Activated CD4-positive, alpha-beta T cell treated with anti-CD3 and anti-CD28 coated beads, Interleukin-2, amount 10 ng/mL, durations not matched to agents 7 days and 5 days (primary cell): ENCODE measurements around the gene NOX3. TPM values are rescaled to one million over a fixed set of nuclear protein-coding genes. Genes with fewer than 3 reads are reported as not detected.

ENCODE experiments used
- CTCF ChIA-PET: fragments of 350-600 bp; sonication (Branson Sonifier 250); formaldehyde crosslinking; loops from one replicate; lab custom pipeline; 2021; ENCODE audit warnings: antibody characterized with exemption; lab: Charles Lee
- POLR2A ChIA-PET: fragments of 350-600 bp; sonication (Branson Sonifier 250); formaldehyde crosslinking; loops from one replicate; lab custom pipeline; 2021; ENCODE audit warnings: antibody characterized with exemption; lab: Charles Lee
- DNase-seq: peaks from one replicate; pipeline ENCODE4 v3.0.0-alpha.2; 2020
- H3K27ac Mint-ChIP-seq: one replicate; pipeline ENCODE4 v1.8.0; 2021; ENCODE audit warnings: mild to moderate bottlenecking, moderate library complexity, mixed read lengths
- H3K27me3 Mint-ChIP-seq: one replicate; pipeline ENCODE4 v1.8.0; 2021; ENCODE audit warnings: mixed read lengths
- H3K36me3 Mint-ChIP-seq: one replicate; pipeline ENCODE4 v1.8.0; 2021; ENCODE audit warnings: low read depth, mixed read lengths
- H3K4me1 Mint-ChIP-seq: one replicate; pipeline ENCODE4 v1.8.0; 2021; ENCODE audit warnings: mixed read lengths
- H3K4me3 Mint-ChIP-seq: one replicate; pipeline ENCODE4 v1.8.0; 2021; ENCODE audit warnings: mild to moderate bottlenecking, moderate library complexity, mixed read lengths
- H3K9me3 Mint-ChIP-seq: one replicate; pipeline ENCODE4 v1.8.0; 2021; ENCODE audit warnings: mixed read lengths
- total RNA-seq, 2 experiments: library from RNA; stranded (reverse); gene quantifications; one replicate each; pipeline ENCODE4 v1.2.3, GENCODE V29; 2021

NOX3 gene
- total RNA-seq, 2 experiments from 2014 or later = not detected

DNA sequence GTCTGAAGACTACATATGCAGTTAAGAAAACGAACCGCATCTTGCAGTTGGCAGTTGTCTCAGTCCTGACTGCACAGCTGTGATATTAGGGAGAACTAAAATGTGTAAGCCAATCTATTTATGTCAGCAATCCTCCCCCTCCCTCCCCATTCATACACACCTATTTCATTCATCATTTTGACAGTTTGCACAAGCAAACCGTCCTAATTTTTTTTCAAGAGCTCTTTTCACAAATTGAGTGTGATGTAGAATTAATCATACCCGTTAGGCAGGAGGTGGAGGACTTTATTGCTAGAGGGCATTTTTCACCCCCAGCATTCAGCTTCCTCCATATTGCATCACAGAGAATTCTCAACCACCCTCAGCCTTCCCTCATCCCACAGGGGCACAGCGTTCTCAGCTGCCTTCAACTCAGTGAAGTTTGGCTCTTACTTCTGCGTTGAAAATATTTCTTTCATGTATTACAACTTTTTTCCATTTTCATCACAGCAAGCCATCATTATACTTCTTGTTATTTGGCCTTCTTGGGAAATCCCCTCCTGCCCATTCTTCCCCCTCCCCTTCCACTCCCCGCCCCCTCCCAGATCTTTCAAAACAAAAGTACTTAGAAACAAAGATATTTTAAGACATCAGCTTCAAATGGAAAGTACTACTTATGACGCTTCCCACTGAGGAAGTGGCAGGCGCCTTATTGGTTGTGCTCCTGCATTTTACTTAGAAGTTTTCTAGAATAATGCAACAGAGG, 37.5 kb downstream of the NOX3 start:
- ChIA-PET POLR2A (no interaction called here), CTCF (interaction anchor here (0.6 to 1.4 kb wide), 4 partner anchors 21 to 425 kb away, joined by 3 to 6 read pairs (median 4); no protein-coding TSS in a partner anchor)
- Mint-ChIP-seq H3K4me3 (peak overlapping the region; percentile 71), H3K4me1 (peaks cover 32% of the 10 kb centered on the region), H3K36me3 (no peaks in the 10 kb centered on the region), H3K27ac (peak overlapping the region; percentile 95), H3K9me3 (no peaks in the 10 kb centered on the region), H3K27me3 (no peaks in the 10 kb centered on the region)
- DNase-seq = peak; percentile 65

- Mint-ChIP-seq H3K36me3 (no peaks in the 10 kb centered on the region), H3K27me3 (no peaks in the 10 kb centered on the region), H3K27ac (peak overlapping the region; percentile 95), H3K9me3 (no peaks in the 10 kb centered on the region), H3K4me3 (peak overlapping the region; percentile 71), H3K4me1 (peaks cover 32% of the 10 kb centered on the region)
- POLR2A ChIA-PET = no interaction called here
- DNase-seq = no peak
- CTCF ChIA-PET = no interaction called here
These were observed 38.2 kb downstream of the NOX3 start for GRCh38 chr6:155417454-155417853.

DNA sequence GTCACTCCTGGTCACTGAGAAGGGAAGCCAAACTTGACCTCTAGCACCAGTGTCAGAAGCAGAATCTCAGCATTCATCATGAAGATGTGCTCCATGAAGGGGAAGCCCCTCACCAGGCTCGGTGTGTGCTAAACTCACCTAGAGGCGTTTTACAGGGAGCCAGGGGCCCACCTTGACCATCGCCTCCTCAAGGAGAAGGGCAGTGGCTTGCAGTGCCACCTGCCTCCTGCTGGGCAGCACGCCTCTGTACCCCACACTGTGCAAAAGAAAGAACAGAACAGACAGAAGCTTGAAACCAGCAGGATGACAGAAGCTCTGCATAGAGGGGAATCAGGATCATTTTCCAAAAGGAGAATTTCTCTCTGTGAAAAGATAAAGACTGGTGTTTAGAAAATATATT, 39.7 kb downstream of the NOX3 start:
- H3K36me3 Mint-ChIP-seq = no peaks in the 10 kb centered on the region
- H3K4me1 Mint-ChIP-seq = peaks cover 32% of the 10 kb centered on the region
- H3K27ac Mint-ChIP-seq = no peak overlapping the region
- no peaks in the 10 kb centered on the region for H3K27me3 Mint-ChIP-seq
- POLR2A ChIA-PET = interaction anchor here (0.6 kb wide), 1 partner anchor 100 kb away, joined by 3 read pairs; no protein-coding TSS in a partner anchor
- no peak for DNase-seq
- no peak overlapping the region for H3K4me3 Mint-ChIP-seq
- CTCF ChIA-PET = no interaction called here
- no peaks in the 10 kb centered on the region for H3K9me3 Mint-ChIP-seq

- Mint-ChIP-seq H3K27me3 (no peaks in the 10 kb centered on the region), H3K36me3 (no peaks in the 10 kb centered on the region), H3K4me3 (no peak overlapping the region), H3K27ac (no peak overlapping the region), H3K4me1 (peaks cover 22% of the 10 kb centered on the region), H3K9me3 (no peaks in the 10 kb centered on the region)
- ChIA-PET POLR2A (no interaction called here), CTCF (interaction anchor here (1.2 kb wide), 1 partner anchor 11 kb away, joined by 3 read pairs; no protein-coding TSS in a partner anchor)
- no peak for DNase-seq
These were observed 41.6 kb downstream of the NOX3 start for GRCh38 chr6:155414049-155414448.

- ChIA-PET CTCF (interaction anchor here (1.2 to 1.4 kb wide), 2 partner anchors 11 to 12 kb away, joined by 3 read pairs; no protein-coding TSS in a partner anchor), POLR2A (no interaction called here)
- H3K27me3 Mint-ChIP-seq = no peaks in the 10 kb centered on the region
- H3K27ac Mint-ChIP-seq = no peak overlapping the region
- H3K4me3 Mint-ChIP-seq = no peak overlapping the region
- H3K4me1 Mint-ChIP-seq = peaks cover 5% of the 10 kb centered on the region
- H3K9me3 Mint-ChIP-seq = no peaks in the 10 kb centered on the region
- no peaks in the 10 kb centered on the region for H3K36me3 Mint-ChIP-seq
- DNase-seq = no peak
These were observed 43.3 kb downstream of the NOX3 start for GRCh38 chr6:155412335-155412734.

GRCh38 chr6:155411154-155412052, 44.2 kb downstream of the NOX3 start:
- Mint-ChIP-seq H3K9me3 (no peaks in the 10 kb centered on the region), H3K4me1 (no peaks in the 10 kb centered on the region), H3K27ac (no peak overlapping the region), H3K36me3 (no peaks in the 10 kb centered on the region), H3K4me3 (no peak overlapping the region), H3K27me3 (no peaks in the 10 kb centered on the region)
- CTCF ChIA-PET = interaction anchor here (0.5 to 1.4 kb wide), 4 partner anchors 11 to 110 kb away, joined by 3 read pairs; no protein-coding TSS in a partner anchor
- POLR2A ChIA-PET = no interaction called here
- no peak for DNase-seq

DNA sequence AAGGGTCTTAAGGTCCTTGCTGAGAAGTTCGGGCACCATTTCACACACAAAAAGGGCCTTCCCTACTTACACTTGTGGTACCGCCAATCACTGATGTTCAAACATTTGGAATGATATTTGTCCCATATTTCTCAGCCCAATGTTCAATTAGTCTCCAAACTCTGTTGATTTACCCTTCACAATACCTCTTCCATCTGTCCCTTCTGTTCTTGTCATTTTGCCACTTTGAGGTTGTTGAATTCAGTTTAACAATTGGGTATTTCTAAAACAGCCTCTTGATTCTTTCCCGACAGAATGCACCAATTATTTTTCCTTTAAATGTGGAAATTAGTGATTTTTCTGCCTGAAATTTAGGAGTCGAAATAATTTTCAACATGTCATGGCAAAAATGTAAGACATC, 46.2 kb downstream of the NOX3 start:
- no peaks in the 10 kb centered on the region for H3K9me3 Mint-ChIP-seq
- H3K4me1 Mint-ChIP-seq = no peaks in the 10 kb centered on the region
- H3K4me3 Mint-ChIP-seq = no peak overlapping the region
- no peaks in the 10 kb centered on the region for H3K27me3 Mint-ChIP-seq
- no peaks in the 10 kb centered on the region for H3K36me3 Mint-ChIP-seq
- no peak for DNase-seq
- CTCF ChIA-PET = no interaction called here
- POLR2A ChIA-PET = no interaction called here
- no peak overlapping the region for H3K27ac Mint-ChIP-seq

DNA sequence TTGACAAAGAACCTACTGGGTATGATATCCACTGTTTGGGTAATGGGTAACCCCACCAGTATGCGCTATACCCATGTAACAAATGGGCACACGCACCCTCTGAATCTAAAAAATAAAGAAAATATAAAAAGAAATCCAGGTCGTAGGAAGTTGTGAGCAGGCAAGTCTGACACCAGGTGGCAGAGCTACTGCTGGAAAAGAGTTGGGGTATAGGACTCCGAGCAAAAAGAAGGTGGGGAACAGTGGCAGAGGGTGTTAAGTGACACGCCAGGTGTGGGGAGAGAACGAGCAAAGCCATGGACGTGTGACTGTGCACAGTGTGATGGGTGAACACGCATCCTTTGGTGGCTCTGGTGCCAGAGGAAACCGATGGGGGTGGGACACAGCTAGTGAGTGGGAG, 46.7 kb downstream of the NOX3 start:
- Mint-ChIP-seq H3K36me3 (no peaks in the 10 kb centered on the region), H3K4me3 (no peak overlapping the region), H3K27ac (no peak overlapping the region), H3K4me1 (no peaks in the 10 kb centered on the region), H3K27me3 (no peaks in the 10 kb centered on the region), H3K9me3 (no peaks in the 10 kb centered on the region)
- POLR2A ChIA-PET = no interaction called here
- CTCF ChIA-PET = interaction anchor here (0.7 to 1.0 kb wide), 2 partner anchors 55 to 1291 kb away, joined by 3 to 4 read pairs; no protein-coding TSS in a partner anchor
- no peak for DNase-seq

DNA sequence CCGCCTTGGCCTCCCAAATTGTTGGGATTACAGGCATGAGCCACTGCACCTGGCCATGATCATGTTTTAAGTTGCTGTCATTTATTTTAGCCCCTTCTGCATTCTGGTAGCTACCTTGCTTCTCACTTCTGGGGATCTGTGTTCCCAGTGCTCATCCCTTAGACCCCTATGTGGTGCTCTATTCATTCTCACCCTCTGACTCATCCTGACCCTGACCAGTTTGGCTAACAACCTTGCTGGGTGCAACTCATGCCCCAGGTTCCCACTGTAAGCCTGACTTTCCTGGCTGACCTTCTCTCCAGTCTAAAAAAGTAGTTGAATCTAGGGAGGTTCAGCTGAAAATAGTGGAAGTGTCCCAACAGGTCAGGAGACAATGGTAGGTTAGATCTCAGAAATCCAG, 47.4 kb downstream of the NOX3 start:
- ChIA-PET CTCF (interaction anchor here (0.7 to 1.0 kb wide), 2 partner anchors 55 to 1292 kb away, joined by 3 to 4 read pairs; no protein-coding TSS in a partner anchor), POLR2A (no interaction called here)
- no peak for DNase-seq
- Mint-ChIP-seq H3K4me3 (no peak overlapping the region), H3K27ac (no peak overlapping the region), H3K36me3 (no peaks in the 10 kb centered on the region), H3K27me3 (no peaks in the 10 kb centered on the region), H3K9me3 (no peaks in the 10 kb centered on the region), H3K4me1 (no peaks in the 10 kb centered on the region)

DNA sequence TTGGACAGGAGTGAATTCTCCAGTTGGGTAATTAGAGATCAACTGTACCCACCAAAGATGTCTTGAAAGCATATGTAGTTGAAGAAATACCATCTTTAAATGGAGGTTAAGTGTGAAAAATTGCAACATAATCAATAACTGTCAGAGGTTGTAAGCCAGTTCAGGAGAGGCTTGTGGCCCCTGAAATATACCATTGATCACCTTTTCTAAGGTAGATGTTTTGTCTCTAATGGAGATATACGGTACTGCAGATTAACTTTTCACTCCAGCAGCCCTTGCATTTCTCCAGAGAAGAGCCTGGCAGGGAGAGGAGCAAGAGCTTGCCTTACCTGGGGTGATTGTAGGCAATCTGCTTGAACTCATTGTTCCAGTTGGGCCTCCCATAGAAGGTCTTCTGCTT, 48.8 kb downstream of the NOX3 start:
- CTCF ChIA-PET = no interaction called here

GRCh38 chr6:155404937-155405336, 50.7 kb downstream of the NOX3 start:
- H3K27ac Mint-ChIP-seq = no peak overlapping the region
- no peaks in the 10 kb centered on the region for H3K27me3 Mint-ChIP-seq
- no peak overlapping the region for H3K4me3 Mint-ChIP-seq
- ChIA-PET POLR2A (no interaction called here), CTCF (interaction anchor here (1.1 kb wide), 1 partner anchor 66 kb away, joined by 3 read pairs; no protein-coding TSS in a partner anchor)
- no peak for DNase-seq
- H3K4me1 Mint-ChIP-seq = no peaks in the 10 kb centered on the region
- no peaks in the 10 kb centered on the region for H3K9me3 Mint-ChIP-seq
- H3K36me3 Mint-ChIP-seq = no peaks in the 10 kb centered on the region

More for the DNA sequence above, 48.8 kb downstream of the NOX3 start:
- Mint-ChIP-seq H3K27ac (no peak overlapping the region), H3K27me3 (no peaks in the 10 kb centered on the region), H3K36me3 (no peaks in the 10 kb centered on the region), H3K9me3 (no peaks in the 10 kb centered on the region), H3K4me1 (no peaks in the 10 kb centered on the region), H3K4me3 (no peak overlapping the region)
- POLR2A ChIA-PET = no interaction called here
- no peak for DNase-seq

- no peaks in the 10 kb centered on the region for H3K4me1 Mint-ChIP-seq
- DNase-seq = no peak
- H3K27me3 Mint-ChIP-seq = no peaks in the 10 kb centered on the region
- CTCF ChIA-PET = no interaction called here
- POLR2A ChIA-PET = no interaction called here
- no peak overlapping the region for H3K27ac Mint-ChIP-seq
- no peaks in the 10 kb centered on the region for H3K36me3 Mint-ChIP-seq
- no peak overlapping the region for H3K4me3 Mint-ChIP-seq
- H3K9me3 Mint-ChIP-seq = no peaks in the 10 kb centered on the region
These were observed 52.9 kb downstream of the NOX3 start for GRCh38 chr6:155402656-155403304.
